HL-60/S4 treated with phorbol 12-myristate 13-acetate at 8.2 ng/mL for 4 days and 3 days (cell line): ENCODE results near the gene FBXO31.

ENCODE experiments used
- in situ Hi-C: fragments of 300-500 bp; cut with MboI; formaldehyde crosslinking; loops from 2 replicates; pipeline ENCODE4 v1.15.0; 2022; ENCODE audit warnings: low sequenced_read_pairs

The FBXO31 gene

DNA sequence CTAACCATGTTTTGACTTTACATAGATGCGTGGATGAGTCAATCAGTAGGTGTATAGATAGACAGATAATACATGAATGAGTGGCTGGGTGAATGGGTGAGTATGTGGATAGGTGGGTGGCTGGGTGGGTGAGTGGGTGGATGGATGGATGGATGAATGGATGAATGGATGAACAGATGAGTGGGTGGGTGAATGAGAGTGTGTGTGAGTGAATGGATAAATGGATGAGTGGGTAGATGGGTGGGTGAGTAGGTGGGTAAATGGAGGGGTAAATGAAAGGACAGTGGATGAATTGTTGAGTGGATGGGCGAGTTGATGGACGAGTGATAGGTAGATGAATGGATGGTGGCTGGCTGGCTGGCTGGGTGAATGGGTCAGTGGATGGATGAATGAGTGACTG is 89.6 kb downstream of the FBXO31 start:
- in situ Hi-C loops = no loop called here

DNA sequence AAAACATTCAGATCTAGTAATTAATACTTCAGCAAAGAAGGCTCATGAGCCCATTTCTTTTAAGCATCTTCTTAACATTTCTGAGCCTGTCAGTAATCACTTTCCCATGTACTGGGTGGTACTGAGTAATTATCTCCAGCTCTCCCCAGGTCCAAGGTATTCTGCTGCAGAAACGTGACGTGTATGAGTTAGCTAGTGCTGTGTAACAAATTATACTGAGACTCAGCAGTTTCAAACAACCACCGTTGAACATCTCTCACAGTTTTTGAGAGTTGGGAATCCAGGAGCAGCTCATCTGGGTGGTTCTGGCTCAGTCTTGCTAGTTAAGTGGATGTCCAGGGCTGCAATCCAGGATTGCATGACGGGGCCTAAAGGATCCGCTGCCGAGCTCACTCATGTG is 91.6 kb downstream of the FBXO31 start:
- in situ Hi-C loops = no loop called here

DNA sequence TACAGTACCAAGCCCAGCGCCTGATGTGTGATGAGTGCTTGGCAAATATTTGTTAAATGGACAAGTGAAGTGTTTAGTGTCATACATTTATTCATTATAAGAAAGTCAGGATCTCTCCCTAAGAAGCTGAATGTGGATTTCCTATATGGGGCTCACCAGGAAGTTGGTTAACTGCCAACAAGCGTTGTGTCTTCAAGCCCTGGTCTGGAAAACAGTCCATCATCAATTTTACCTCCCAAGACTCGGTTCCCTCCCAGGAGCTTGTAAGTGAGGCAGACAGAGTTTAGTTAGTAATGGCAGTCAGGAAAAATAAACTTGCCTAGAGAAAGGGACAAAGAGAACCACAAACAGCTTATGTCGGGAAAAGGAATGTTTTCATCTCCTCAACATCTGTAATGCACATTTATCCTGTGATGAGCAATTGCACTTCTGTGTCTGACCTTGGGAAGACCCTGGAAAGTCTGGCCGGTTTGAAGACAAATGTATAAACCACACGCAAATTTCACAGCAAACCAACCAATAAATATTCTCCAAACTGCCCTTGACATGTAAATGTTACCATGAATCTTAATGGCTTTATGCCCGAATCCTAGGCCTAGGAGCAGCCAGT is 94.7 kb downstream of the FBXO31 start:
- in situ Hi-C loops = no loop called here

DNA sequence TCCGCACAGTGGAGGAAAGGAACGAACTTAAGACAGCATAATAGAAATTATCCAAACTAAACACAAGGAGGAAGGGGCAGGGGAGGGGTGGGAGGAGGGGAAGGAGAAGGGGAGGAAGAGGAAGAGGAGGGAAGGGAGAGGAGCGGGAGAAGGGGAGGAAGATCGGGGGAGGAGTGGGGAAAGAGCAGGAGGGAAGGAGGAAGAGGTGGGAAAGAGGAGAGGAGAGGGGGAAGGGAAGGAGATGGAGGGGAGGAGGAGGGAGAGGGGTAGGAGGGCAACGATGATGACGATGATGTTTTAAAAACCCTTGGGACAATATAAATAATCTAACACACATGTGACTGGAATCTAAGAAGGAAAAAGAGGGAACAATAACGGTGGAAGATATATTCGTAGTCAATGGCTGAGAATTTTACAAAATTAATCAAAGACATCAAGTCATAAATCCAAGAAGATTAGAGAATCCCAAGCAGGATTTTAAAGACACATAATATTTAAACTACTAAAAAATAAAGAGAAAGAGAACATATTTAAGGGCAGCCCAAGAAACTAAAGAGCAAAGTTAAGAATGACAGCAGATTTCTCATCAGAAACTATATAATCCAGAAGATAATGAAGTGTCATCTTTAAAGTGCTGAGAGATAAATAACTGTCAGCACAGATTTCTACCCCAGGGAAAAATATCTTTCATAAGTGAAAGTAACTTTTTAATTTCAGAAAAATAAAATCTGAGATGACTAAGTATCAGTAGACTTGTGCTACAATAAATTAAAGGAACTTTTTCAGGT is 96.5 kb downstream of the FBXO31 start:
- in situ Hi-C loops = no loop called here

DNA sequence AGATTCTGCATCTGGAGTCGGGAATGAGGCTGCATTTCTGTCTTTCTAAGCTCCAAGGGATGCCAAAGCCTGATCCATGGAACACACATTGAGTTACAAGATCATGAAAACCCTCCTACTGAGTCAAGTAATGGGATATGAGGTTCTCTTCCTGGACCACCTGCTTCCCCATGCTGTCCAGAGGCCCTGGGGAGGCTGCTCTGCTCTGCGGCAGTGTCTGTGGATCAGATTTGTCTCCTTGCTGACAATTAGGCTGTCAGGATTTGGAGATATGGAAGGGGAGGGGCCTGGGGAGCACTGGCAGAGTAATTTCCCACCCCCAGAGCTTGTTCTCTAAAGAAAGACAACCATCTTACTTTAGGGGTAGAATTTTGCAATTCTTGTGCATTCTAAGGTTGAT is 99.4 kb downstream of the FBXO31 start:
- in situ Hi-C loops = no loop called here

DNA sequence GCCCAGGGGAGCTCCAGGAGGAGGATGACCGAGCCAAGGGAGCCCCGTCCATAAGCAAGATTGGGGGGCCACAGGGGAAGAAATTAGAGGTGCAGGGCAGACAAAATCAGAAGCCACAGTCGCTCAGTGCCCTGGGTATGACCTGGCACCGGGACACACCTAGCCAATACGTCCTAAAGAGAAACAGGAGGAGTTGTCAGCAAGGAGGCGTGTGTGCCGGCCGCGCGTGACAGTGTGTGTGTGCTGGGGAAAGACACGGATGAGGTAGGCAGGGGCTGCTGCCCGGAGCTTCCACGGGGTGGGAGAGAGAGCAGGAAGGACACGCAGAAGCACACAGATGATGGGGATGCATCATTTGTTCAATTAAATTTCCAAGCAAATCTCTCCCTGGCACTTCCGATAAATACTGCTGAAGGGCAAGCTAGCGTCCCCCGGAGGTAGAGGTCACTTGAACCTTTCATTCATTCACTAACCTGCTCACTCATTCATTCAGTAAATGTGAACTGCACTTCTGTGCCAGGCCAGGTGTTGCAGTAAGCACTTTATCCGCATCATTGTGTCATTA is 104.4 kb downstream of the FBXO31 start:
- in situ Hi-C loops = no loop called here

DNA sequence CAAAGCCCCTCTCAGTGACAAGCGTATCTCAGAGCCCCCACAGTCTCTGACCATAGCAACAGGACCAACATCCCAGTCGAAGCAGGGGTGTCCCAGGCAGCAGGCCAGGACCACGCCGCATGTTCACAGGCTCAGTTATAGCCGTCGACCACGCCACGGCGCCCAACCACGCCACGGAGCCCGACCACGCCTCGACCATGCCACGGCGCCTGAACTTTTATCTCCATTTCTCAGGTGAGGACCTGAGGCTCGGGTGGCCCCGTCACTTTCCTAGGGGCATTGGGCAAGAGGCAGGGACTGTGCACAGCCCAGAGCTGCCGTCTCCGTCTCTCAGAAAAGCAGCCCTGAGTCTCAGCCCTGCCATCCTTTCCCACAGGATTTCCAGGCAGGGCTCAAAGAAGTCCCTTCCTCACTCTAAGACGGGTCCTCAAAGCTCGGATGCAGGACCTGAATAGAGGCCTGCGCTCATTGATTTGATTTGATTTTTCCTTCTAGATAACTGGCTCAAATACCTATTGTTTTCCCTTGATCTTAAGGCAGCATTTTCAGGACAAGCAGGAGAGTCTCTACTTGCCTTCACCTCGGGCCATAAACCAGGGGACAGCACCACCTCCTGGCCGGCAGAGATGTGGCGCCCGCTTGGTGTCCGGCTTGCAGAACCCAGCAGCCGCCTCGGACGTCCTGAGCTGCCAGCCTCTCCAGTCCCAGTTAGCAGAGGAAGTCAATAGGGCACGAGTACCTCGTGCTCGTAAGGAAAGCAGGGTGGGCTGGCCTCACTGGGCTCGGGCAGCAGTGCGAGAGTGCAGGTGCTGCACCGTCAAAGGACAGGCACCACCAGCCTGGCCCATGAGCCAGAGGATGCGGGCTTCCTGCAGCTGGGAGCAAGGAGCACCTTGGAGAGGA is 105.1 kb downstream of the FBXO31 start:
- in situ Hi-C loops = no loop called here
